Gastroesophageal sphincter (tissue), 3 donors: Measurements from ENCODE around the gene TMEM101.

Source experiments
- CTCF ChIP-seq, 4 experiments: fragments of 200-600 bp in 2 of 4; fragments of 450-650 bp in 2 of 4; sonication (generic) in 1 of 4; IDR thresholded peaks; one replicate each; pipeline ENCODE4 v1.5.1; 2017 to 2019; ENCODE audit warnings: antibody characterized with exemption in 4 of 4, mild to moderate bottlenecking in 2 of 4, moderate library complexity in 2 of 4
- POLR2A ChIP-seq, 2 donors: fragments of 450-650 bp; IDR thresholded peaks; one replicate each; pipeline ENCODE4 v1.6.1; 2017; ENCODE audit warnings: antibody characterized with exemption in 2 of 2, mild to moderate bottlenecking in 2 of 2, moderate library complexity in 1 of 2

- TF ChIP-seq CTCF (IDR thresholded peaks at IDR 0.05) (no peak), POLR2A (IDR thresholded peaks at IDR 0.05) (no peak)
Measured at GRCh38 chr17:44038604-44039011, 23.8 kb upstream of the TMEM101 start.
